ENCODE data around the gene MOGAT2.

GRCh38 chr11:75765116-75765515 lies 47.5 kb downstream of the MOGAT2 start:
- TF ChIP-seq ESRRG (CRISPR knock-in tag; IDR thresholded peaks at IDR 0.05): no peak
- TF ChIP-seq ZNF8 (CRISPR knock-in tag; IDR thresholded peaks at IDR 0.05): no peak
- TF ChIP-seq PATZ1 (CRISPR knock-in tag; IDR thresholded peaks at IDR 0.05; ENCODE audit: borderline replicate concordance): no peak
- no peak for TF ChIP-seq RARB (CRISPR knock-in tag; IDR thresholded peaks at IDR 0.05)
- no peak for TF ChIP-seq POU6F1 (CRISPR knock-in tag; IDR thresholded peaks at IDR 0.05; ENCODE audit: borderline replicate concordance, low read depth)
- TF ChIP-seq TOX (CRISPR knock-in tag; IDR thresholded peaks at IDR 0.05; ENCODE audit: borderline replicate concordance): no peak
- no peak for TF ChIP-seq BACH2 (CRISPR knock-in tag; IDR thresholded peaks at IDR 0.05; ENCODE audit: borderline replicate concordance)
- TF ChIP-seq ZC3H10 (CRISPR knock-in tag; IDR thresholded peaks at IDR 0.05): no peak
- no peak for TF ChIP-seq ARNTL (CRISPR knock-in tag; IDR thresholded peaks at IDR 0.05; ENCODE audit: borderline replicate concordance, low read depth)
- no peak for TF ChIP-seq GLIS3 (CRISPR knock-in tag; IDR thresholded peaks at IDR 0.05)
- TF ChIP-seq ZFP30 (CRISPR knock-in tag; IDR thresholded peaks at IDR 0.05): no peak
- TF ChIP-seq ZFP3 (CRISPR knock-in tag; IDR thresholded peaks at IDR 0.05): no peak
- no peak for TF ChIP-seq TSHZ2 (CRISPR knock-in tag; IDR thresholded peaks at IDR 0.05)

Data from SK-N-SH treated with all-trans-retinoic acid at 6 μM for 48 hours (cell line).